Endothelial cell of umbilical vein (primary cell): ENCODE data around the gene COX10.
"Not testable (repeated sequence)": the region's sequence is repeated elsewhere in the genome, so short reads cannot be mapped to it uniquely, and the experiment has no call there.

Experiments
- EZH2 ChIP-seq: IDR thresholded peaks from 2 replicates; pipeline ENCODE4 v1.6.1; 2012; ENCODE audit warnings: borderline replicate concordance, low read depth, mild to moderate bottlenecking, moderate library complexity, low read length, inconsistent platforms; ENCODE audit not compliant: severe bottlenecking
- TF ChIP-seq, protein P1 (sequence below), 2 donors: IDR thresholded peaks; 1 replicate in 1 of 2; 2 replicates in 1 of 2; pipeline ENCODE4 v1.5.1; 2011; ENCODE audit warnings: low read length in 2 of 2, mild to moderate bottlenecking in 2 of 2, moderate library complexity in 2 of 2, control low read depth in 1 of 2, inconsistent platforms in 1 of 2, low read depth in 1 of 2; ENCODE audit not compliant: insufficient read depth in 1 of 2; ENCODE audit errors: extremely low read depth in 1 of 2

DNA sequence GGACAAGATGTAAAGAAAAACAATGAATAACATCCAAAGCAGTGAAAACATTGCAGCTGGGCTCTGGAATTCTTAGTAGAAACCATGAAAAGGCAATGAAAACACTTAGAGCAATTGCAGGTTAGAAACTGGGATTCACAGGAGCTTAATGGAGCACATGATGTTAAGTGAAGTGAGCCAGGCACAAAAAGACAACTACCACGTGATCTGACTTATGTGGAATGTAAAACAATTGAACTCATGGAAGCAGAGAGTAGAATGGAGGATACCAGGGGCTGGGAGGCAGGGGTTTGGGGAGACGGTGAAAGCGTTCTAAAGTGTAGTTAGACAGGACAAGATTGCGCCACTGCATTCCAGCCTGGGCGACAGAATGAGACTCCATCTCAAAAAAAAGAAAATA, 170.0 kb downstream of the COX10 start:
- TF ChIP-seq, protein P1, sequence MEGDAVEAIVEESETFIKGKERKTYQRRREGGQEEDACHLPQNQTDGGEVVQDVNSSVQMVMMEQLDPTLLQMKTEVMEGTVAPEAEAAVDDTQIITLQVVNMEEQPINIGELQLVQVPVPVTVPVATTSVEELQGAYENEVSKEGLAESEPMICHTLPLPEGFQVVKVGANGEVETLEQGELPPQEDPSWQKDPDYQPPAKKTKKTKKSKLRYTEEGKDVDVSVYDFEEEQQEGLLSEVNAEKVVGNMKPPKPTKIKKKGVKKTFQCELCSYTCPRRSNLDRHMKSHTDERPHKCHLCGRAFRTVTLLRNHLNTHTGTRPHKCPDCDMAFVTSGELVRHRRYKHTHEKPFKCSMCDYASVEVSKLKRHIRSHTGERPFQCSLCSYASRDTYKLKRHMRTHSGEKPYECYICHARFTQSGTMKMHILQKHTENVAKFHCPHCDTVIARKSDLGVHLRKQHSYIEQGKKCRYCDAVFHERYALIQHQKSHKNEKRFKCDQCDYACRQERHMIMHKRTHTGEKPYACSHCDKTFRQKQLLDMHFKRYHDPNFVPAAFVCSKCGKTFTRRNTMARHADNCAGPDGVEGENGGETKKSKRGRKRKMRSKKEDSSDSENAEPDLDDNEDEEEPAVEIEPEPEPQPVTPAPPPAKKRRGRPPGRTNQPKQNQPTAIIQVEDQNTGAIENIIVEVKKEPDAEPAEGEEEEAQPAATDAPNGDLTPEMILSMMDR (IDR thresholded peaks at IDR 0.05; ENCODE audit: extremely low read depth in 1 of 2, insufficient read depth in 1 of 2, low read depth in 1 of 2, low read length in 2 of 2), result not testable (repeated sequence)
- not testable (repeated sequence) for TF ChIP-seq EZH2
